NOMO-1 (cell line): ENCODE results near the gene ECHDC3.
"Not testable (repeated sequence)": the region's sequence is repeated elsewhere in the genome, so short reads cannot be mapped to it uniquely, and the experiment has no call there.

Experiments
- DNase-seq, 2 experiments: peaks; one replicate each; lab custom pipeline; 2025; ENCODE audit not compliant: unreplicated experiment in 2 of 2; lab: John Stamatoyannopoulos, UW

ECHDC3 gene

GRCh38 chr10:11742009-11742778, at the start of gene ECHDC3:
ECHDC3 (plus strand) TSS chr10:11742382; CDS start chr10:11742577, 195 bp downstream.
- no peak for DNase-seq

- no peak for DNase-seq
These were observed 48.8 kb upstream of the ECHDC3 start for GRCh38 chr10:11693376-11693775.

- DNase-seq = no peak
These were observed 46.4 kb upstream of the ECHDC3 start for GRCh38 chr10:11695779-11696178.

- peak; percentile 26 to 32 for DNase-seq
These were observed 44.3 kb upstream of the ECHDC3 start for GRCh38 chr10:11697718-11698527.

GRCh38 chr10:11698691-11699549, 43.3 kb upstream of the ECHDC3 start:
- peak; percentile 79 to 83 for DNase-seq

- DNase-seq = no peak
These were observed 42.6 kb upstream of the ECHDC3 start for GRCh38 chr10:11699550-11700097.

- DNase-seq = no peak
These were observed 41.6 kb upstream of the ECHDC3 start for GRCh38 chr10:11700539-11700938.

GRCh38 chr10:11701451-11702095, 40.6 kb upstream of the ECHDC3 start:
- DNase-seq = no peak

GRCh38 chr10:11702264-11702663, 39.9 kb upstream of the ECHDC3 start:
- DNase-seq = no peak

GRCh38 chr10:11704092-11704491, 38.1 kb upstream of the ECHDC3 start:
- DNase-seq = no peak

GRCh38 chr10:11705722-11706121, 36.5 kb upstream of the ECHDC3 start:
- DNase-seq = peak in 1 of 2 experiments; percentile 3

GRCh38 chr10:11706895-11707567, 35.2 kb upstream of the ECHDC3 start:
- no peak for DNase-seq

GRCh38 chr10:11707624-11708350, 34.4 kb upstream of the ECHDC3 start:
- DNase-seq = no peak

- not testable (repeated sequence) for DNase-seq
These were observed 33.4 kb upstream of the ECHDC3 start for GRCh38 chr10:11708801-11709200.

GRCh38 chr10:11712744-11713143, 29.4 kb upstream of the ECHDC3 start:
- no peak for DNase-seq

- peak; percentile 24 to 27 for DNase-seq
These were observed 28.9 kb upstream of the ECHDC3 start for GRCh38 chr10:11713186-11713743.

- no peak for DNase-seq
These were observed 28.2 kb upstream of the ECHDC3 start for GRCh38 chr10:11713963-11714362.

GRCh38 chr10:11714750-11715365, 27.3 kb upstream of the ECHDC3 start:
- no peak for DNase-seq
